ENCODE measurements around the gene EGLN3. TPM values are rescaled to one million over a fixed set of nuclear protein-coding genes. Genes with fewer than 3 reads are reported as not detected.
"Not testable (repeated sequence)": the region's sequence is repeated elsewhere in the genome, so short reads cannot be mapped to it uniquely, and the experiment has no call there.

The EGLN3 gene
- total and polyA plus RNA-seq, 9 donors: 1.7 to 5.1 (median 2.4) TPM

GRCh38 chr14:33966276-33966675 is 15.4 kb upstream of the EGLN3 start:
- TF ChIP-seq EP300 (IDR thresholded peaks at IDR 0.05) (no peak), POLR2A (IDR thresholded peaks at IDR 0.05) (no peak), CTCF (IDR thresholded peaks at IDR 0.05) (no peak)
- 72 to 82% (median 78%) methylated on average over 6 of the region's 6 CpGs for WGBS, 3 donors
- H3K4me1 ChIP-seq (ENCODE audit: insufficient read depth): no peaks in the 10 kb centered on the region
- no peaks in the 10 kb centered on the region for H3K9me3 ChIP-seq
- no peak for DNase-seq
- no peak overlapping the region for H3K27ac ChIP-seq
- no peak overlapping the region for H3K4me3 ChIP-seq
- intact Hi-C loops (cut with DNase I): no loop called here
- H3K27me3 ChIP-seq: no peaks in the 10 kb centered on the region
- no peaks in the 10 kb centered on the region for H3K36me3 ChIP-seq

GRCh38 chr14:33964599-33965317 is 13.9 kb upstream of the EGLN3 start:
- no peaks in the 10 kb centered on the region for H3K9me3 ChIP-seq
- DNase-seq: no peak
- H3K27me3 ChIP-seq: no peaks in the 10 kb centered on the region
- intact Hi-C loops (cut with DNase I): no loop called here
- H3K4me1 ChIP-seq (ENCODE audit: insufficient read depth): no peaks in the 10 kb centered on the region
- no peak overlapping the region for H3K27ac ChIP-seq
- TF ChIP-seq POLR2A (IDR thresholded peaks at IDR 0.05): no peak
- no peak for TF ChIP-seq EP300 (IDR thresholded peaks at IDR 0.05)
- TF ChIP-seq CTCF (IDR thresholded peaks at IDR 0.05): no peak
- WGBS, 3 donors: 83 to 91% (median 90%) methylated on average over 6 of the region's 6 CpGs
- H3K4me3 ChIP-seq: no peak overlapping the region
- no peaks in the 10 kb centered on the region for H3K36me3 ChIP-seq

GRCh38 chr14:33963892-33964291 is 13.0 kb upstream of the EGLN3 start:
- intact Hi-C loops (cut with DNase I): no loop called here
- no peaks in the 10 kb centered on the region for H3K4me1 ChIP-seq (ENCODE audit: insufficient read depth)
- no peaks in the 10 kb centered on the region for H3K9me3 ChIP-seq
- TF ChIP-seq CTCF (IDR thresholded peaks at IDR 0.05) (no peak), POLR2A (IDR thresholded peaks at IDR 0.05) (no peak), EP300 (IDR thresholded peaks at IDR 0.05) (no peak)
- no peak overlapping the region for H3K27ac ChIP-seq
- H3K4me3 ChIP-seq: no peak overlapping the region
- H3K27me3 ChIP-seq: no peaks in the 10 kb centered on the region
- WGBS, 3 donors: 87 to 92% (median 87%) methylated on average over 5 of the region's 5 CpGs
- H3K36me3 ChIP-seq: no peaks in the 10 kb centered on the region
- DNase-seq: no peak

- H3K27ac ChIP-seq; H3K9me3 ChIP-seq; H3K27me3 ChIP-seq; intact Hi-C loops (cut with DNase I); H3K4me1 ChIP-seq (ENCODE audit: insufficient read depth); DNase-seq; H3K36me3 ChIP-seq; H3K4me3 ChIP-seq: not testable (repeated sequence)
- 50 to 64% (median 62%) methylated on average over 5 of the region's 5 CpGs for WGBS, 3 donors
These were observed 11.6 kb upstream of the EGLN3 start for GRCh38 chr14:33962466-33962865.

- Histone ChIP-seq H3K27me3 (no peaks in the 10 kb centered on the region), H3K36me3 (no peaks in the 10 kb centered on the region), H3K27ac (no peak overlapping the region), H3K4me1 (ENCODE audit: insufficient read depth) (no peaks in the 10 kb centered on the region), H3K4me3 (no peak overlapping the region), H3K9me3 (no peaks in the 10 kb centered on the region)
- intact Hi-C loops (cut with DNase I): no loop called here
- TF ChIP-seq EP300 (IDR thresholded peaks at IDR 0.05): no peak
- no peak for TF ChIP-seq CTCF (IDR thresholded peaks at IDR 0.05)
- no peak for TF ChIP-seq POLR2A (IDR thresholded peaks at IDR 0.05)
- no peak for DNase-seq
- 37 to 46% (median 40%) methylated on average over 3 of the region's 3 CpGs for WGBS, 3 donors
These were observed 11.1 kb upstream of the EGLN3 start for GRCh38 chr14:33962016-33962415.
